DMS153 treated with DMSO at 0.1 percent for 48 hours (cell line): ENCODE measurements around the gene RASGRP1.

ENCODE experiments used
- DNase-seq: peaks from one replicate; lab custom pipeline; 2025; ENCODE audit not compliant: unreplicated experiment; lab: John Stamatoyannopoulos, UW

RASGRP1 gene

DNA sequence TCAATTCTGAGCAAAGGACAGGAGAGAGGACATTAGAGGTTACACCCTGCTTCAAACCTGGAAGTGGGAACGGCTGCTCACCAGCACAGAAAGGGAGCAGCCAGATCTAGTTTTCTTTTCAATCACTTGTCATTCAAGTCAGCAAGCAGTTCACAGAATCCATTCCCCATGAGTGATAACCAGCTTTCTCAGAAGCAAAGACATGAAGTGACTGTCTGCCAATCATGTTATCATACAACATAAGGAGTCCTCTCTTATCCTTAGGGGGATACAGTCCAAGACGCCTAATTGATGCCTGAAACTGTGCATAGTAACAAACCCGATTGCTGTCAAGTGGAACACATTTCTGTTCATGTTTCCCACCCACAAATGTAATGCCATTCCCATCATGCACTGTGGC, 56.0 kb downstream of the RASGRP1 start:
- no peak for DNase-seq

DNA sequence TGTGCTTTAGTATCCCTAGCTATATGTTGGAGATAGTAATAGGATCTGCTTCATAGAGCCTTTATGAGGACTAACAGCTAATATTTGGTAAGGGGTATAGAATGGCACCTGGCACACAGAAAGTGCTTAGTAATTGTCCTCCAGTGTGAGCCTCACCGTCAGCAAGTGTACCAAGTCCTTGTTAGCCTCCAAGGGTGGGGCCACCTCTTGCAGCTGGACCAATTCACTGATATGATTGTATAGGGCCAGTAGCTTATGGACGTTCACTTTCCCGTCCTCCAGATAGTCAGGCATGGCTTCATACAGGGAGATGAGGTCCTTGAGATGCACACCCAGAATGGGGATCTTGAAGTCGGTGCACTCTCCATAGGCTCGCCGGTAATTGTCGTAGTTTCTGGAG, 57.0 kb downstream of the RASGRP1 start:
- DNase-seq: no peak

DNA sequence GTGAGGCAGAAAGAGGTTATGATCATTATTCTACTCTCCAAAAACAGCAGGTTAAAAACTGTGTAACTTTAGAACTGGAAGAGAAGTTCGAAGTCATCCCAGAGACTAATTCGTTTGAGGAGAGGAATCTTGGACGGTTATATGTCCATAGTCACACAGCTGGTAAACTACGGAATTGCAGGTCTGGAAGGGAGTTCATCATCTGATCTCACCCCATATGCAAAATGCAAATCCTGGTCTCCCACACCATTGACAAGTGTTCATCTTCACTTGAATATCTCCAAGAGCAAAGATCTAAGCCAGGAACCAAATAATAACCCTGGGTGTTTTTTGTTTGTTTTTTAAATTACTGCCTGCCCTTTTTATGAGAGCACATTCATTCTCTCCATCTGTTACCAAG, 57.6 kb downstream of the RASGRP1 start:
- DNase-seq: no peak

DNA sequence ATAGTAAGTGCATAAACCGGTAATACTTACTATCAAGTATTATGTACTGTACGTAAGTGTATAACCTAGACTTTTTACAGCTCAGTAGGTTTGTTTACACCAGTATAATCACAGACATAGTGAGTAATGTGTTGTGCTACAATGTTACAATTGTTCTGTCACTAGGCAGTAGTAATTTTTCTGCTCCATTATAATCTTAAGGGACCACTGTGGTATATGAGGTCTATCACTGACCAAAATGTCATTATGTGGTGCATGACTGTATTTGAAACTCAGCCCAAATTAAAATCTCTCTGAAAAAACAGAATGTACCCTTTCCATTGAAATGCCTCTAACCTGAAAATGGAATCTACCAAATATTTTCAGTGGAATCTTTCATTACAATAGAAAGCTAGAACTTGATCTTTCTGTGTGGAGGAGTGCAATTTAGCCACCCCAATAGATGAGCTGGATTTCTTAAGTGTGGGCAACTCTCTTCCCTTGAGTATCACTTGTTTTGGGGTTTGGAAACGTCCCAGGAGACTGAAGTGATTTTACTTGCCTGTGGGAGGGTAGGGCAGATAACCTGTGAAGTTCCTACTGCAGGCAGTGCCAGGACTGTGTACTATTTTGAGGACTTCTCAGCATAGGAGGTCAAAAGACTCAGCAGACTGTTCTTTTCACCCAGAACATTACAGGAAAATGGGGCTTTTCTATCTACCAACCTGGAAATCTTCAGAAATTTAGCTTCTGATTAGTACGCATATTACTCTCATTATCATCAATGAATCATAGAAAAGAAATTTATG, 59.7 kb downstream of the RASGRP1 start:
- no peak for DNase-seq

DNA sequence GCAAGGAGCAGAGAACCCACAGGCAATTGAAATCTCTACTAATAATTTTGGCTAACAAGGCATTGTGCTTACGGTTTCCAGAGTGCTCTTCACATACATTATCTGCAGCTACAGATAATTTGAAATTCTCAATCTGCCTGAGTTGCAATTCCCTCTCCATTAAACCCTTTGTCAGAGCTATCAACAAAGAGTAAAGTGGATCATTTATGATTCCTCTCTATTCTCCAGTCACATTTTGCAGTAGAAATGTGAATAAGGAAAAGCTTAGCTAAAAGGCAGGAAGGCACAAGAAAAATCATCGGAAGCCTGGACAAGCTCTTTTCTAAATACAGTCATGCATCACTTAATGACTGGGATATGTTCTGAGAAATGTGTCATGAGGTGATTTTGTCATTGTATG, 61.1 kb downstream of the RASGRP1 start:
- DNase-seq: no peak

DNA sequence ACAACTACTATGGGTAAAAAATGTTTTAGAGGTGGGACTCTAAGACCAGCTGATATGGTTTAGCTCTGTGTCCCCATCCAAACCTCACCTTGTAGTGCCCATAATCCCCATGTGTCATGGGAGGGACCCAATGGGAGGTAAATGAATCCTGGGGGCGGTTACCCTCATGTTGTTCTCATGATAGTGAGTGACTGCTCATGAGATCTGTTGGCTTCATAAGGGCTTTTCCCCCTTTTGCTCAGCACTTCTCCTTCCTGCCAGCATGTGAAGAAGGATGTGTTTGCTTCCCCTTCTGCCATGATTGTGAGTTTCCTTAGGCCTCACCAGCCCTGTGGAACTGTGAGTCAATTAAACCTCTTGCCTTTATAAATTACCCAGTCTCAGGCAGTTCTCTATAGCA, 65.0 kb downstream of the RASGRP1 start:
- no peak for DNase-seq

DNA sequence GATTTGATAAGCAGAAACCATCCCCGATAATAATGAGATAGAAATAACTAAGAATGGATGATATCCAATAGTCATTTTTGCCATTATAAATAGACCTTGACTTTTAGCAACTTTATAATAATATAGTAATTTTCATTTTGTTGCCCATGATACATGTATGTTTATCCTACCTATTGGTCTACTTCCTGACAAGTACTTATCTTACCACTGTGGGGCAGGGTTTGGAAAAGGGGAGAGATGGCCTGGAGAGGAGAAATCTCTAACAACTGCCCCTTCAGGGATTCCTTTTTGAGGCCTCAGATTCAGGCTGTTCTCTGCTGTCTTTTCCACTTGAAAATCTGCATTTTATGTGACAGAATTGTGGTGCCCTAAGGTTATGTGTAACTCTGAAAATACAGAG, 68.5 kb downstream of the RASGRP1 start:
- DNase-seq: no peak

DNA sequence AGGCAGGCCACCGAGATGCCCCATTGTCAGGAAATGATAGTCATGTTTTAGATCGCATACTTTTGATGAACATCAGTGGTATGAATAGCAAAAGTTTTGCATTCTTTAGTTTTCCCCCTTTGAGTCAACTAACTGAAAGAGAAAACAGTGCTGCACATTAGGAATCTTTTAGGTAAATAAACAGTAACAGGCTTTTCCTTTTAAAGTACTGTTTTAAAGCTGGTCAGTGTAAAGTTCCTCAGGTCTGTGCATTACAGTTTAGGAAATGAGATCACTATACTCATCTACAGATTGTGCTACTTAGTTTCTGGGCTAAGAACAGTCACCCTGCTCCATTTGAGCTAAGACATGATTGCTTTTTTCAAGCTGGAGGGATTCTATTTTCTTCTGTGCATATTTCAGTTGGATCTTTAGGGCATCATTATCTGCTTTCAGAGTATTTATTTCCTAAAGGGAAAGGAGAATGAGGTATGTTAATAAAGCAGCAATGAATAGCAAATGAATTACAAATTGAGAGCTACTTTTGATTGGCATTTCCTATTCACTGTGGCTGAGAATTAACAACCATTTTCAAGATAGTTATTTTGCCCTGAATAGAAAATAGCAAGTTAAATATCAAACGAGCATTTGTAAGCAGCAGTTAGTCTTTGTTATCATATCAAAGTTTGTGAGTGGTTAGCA, 74.2 kb downstream of the RASGRP1 start:
- no peak for DNase-seq

DNA sequence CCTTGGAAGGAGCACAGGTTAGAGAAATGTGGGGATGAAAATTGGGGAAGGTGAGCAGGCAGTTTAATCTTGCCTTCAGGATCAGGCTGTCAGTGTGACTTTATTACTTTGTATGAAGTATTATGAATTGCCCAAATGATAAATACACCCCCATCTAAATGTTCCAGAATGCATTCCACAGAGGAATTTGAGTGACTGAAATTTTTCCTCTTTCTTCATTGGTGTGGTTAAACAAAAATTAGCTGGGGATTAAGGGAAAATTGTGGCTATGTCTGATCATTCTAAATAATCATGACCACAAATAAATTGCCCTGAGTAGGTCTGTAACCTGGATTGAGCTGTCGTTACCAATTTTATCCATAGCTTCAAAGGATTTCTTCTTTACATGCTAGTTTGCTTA, 77.2 kb downstream of the RASGRP1 start:
- no peak for DNase-seq

DNA sequence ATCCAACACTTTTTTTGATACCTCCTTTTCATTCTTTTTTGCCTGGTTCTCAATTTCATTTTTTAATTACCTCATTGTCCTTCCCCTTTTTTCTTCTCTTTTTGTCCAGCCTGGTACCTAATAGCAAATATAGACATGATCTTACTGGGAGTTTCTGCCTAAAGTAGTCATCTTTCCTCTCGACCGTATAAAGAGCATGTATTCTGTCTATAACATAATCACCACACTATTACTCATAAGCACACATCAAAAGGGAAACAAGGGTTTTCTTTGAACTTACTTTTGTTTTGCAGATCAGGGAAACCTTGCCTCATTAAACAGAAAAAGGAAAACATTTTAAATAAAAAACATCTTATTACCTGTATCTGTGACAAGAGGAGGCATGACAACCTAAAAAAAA, 77.7 kb downstream of the RASGRP1 start:
- DNase-seq: no peak

DNA sequence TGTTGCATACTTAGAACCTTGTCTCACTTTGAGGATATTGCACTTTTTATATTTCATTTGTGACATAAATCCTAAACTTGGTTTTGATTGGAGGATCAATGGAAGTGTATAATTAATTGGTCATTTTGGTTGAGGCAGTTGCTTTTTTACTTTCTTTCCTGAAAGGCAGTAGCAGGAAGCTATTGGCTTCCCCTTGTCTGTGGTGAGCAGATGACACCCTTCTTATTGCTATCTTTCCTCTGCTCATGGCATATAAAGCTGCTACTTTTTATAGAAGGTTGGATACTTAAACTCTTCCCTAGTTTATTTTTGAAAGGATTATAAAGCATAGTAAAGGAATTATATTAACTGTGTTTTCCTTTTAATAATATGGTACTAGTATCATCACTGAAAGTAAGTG, 82.0 kb downstream of the RASGRP1 start:
- no peak for DNase-seq

DNA sequence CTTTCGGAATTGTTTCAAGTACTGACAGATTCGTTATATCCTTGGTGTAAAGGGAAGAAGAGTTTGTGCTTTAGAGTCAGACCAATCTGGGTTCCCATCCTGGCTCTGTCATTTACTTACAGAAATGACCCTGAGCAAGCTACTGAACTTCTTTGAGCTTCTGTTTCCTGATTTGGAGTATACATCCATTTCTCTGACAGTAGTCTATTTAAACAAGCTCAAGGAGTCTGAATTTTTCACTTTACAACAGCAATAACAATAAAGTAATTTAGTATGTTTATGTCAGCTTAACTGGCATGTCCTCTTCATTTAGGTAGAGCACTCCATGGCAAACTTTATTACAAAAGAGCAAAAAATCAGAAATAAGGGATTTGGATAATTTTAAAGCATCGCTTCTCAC, 82.9 kb downstream of the RASGRP1 start:
- no peak for DNase-seq

DNA sequence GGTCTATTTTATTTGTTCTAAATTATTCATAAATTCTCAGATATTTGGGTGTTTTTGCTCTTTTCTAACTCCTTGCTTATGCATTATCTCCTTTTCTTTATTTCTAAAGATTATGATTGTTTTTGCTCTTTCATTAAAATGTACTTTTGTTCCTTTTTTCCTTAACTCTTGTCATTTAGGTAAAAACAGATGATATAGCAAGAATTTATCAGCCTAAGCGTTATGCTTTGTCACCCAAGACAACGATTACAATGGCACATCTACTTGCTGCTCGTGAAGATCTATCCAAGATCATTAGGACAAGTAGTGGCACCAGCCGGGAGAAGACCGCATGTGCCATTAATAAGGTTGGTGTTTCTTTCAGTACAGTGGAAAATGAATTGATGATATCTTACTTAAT, 83.5 kb downstream of the RASGRP1 start:
- no peak for DNase-seq

DNA sequence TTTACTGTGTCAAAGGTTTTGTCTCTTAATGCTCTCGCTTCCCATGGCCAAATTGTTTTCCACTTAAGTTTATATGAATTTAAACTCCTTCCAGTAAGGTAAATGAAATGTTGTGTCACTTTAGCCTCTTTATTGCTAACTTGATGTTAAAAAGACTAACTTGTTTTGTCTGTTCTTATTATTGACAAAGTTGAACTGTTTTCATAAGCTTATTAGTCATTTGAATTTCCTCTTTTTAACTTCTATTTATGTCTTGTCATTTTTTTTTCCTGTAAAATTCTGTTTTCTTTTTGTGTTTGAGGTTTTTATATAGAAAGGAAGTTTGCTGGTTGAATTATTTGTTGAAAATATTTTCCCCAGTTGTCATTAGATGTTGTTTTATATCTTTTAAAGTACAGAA, 84.9 kb downstream of the RASGRP1 start:
- no peak for DNase-seq

DNA sequence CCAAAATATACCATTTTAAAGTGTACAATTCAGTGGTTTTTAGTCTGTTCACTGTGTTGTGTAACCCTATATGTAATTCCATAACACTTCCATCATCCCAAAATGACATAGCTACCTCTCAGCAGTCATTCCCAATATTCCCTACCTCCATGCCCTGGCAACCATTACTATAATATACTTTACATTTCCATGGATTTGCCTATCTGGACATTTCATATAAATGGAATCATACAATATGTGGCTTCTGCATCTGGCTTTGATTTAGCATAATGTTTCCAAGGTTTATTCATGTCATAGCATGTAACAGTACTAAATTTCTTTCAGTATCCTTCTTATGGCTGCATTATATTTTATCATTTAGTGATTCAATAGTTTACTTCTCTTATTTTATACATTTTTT, 85.3 kb downstream of the RASGRP1 start:
- no peak for DNase-seq

DNA sequence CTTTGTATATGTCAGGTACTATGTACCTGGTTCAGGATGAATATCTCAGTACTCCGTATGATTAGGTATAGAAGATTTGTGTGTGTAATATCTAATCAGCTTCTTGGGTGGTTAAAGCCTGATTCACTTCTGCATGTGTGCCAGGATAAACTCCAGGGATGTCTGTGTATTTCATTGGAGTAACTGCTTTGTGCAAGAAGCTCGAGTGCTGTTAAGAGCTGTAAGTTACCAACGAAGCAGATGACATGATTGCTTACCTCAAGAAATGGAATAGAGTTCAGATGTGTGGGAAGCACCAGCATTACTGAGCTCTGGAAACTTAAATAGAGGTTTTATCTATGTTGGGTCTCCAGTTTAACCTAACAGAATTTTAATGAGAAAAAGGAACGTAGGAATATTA, 87.0 kb downstream of the RASGRP1 start:
- DNase-seq: no peak

DNA sequence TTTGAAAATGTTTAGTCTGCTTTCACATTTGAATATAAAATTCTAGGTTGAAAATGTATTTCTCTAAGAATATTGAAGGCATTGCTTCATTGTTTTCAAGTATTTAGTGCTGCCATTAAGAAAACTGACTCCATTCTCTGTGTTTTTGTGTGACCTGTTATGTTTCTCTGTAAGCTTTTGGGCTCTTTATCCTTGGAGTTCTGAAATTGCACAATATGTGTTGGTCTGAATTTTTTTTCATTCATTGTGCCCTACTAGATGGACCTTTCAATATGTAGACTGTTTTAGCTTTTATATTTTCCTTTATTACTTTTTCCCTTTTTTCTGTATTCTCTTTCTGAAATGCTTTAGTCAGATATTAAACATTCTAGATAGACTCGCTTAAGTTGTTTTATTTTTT, 88.5 kb downstream of the RASGRP1 start:
- no peak for DNase-seq

DNA sequence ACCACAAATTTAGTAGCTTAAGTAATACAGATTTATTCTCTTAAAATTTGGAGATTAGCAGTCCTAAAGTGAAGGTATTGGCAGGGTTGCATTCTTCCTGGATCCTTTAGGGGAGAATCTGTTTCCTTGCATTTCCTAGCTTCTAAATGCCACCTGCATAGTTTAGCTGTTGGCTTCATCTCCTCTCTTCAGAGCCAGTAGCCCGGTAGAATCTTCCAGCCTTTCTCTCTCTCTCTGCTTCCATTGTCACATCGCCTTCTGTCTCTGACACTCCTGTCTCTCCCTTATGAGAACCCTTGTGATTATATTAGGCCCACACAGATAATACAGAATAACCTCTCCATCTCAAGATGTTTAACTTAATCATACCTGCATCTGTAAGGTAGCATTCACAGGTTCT, 89.3 kb downstream of the RASGRP1 start:
- no peak for DNase-seq

DNA sequence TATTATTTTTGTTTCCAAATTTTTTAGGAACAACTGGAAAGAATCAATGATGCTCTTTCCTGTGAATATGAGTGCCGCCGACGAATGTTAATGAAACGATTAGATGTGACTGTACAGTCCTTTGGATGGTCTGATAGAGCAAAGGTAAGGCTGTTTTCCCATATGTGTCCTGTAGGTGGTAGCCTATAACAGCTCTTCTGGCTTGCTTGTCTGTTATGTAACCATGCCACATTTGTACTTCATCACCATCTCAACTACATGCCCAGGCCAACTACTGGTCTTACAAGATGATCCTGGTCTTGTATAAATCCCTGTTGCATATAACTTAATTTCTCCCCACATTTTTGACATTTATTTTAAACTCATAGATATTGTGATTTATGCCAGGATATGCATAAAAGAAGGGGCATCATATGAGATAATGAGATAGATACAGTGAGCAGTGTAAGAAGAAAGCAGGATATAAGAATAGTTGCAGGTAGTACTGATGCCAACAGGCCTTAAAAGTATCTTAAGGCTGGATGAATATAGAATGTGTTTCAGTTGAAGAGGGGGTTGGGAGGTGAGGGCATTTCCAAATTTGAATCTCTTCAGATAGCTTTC, 90.4 kb downstream of the RASGRP1 start:
- DNase-seq: no peak

DNA sequence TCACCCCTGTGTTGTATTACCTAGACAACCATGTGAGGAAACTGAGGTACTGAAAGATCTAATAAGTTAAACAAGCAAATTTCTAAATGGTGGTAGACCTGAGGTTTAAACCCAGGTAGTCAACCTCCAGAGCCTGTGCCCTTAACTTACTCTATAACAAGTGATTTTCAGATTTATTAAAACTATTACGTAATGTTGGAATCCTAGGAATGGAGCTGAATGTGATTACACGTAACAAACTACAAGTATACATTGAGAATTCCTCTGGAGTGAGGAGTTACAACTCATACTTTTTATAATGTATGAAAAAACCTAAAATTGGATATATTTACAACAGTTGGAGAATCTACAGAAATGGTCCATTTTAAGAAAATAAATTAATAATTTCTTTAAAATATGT, 92.6 kb downstream of the RASGRP1 start:
- no peak for DNase-seq

DNA sequence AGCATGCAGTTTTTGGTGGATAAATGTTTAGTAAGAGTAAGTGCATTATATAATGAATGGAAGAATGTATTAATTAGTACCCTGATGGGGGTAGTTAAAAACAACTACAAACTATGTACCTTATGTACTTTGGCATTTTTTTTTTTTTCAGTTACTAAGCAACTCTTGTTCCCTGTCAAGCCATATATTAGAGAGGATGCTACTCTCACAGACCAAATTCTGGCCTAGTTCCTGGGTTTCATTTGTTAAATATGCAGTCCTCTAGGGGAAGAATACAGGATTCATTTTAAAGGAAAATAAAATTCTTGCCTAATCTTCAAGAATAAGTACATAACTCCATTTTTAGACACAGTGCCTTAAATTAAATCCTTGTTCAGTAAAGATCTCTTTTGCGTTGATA, 93.8 kb downstream of the RASGRP1 start:
- no peak for DNase-seq

DNA sequence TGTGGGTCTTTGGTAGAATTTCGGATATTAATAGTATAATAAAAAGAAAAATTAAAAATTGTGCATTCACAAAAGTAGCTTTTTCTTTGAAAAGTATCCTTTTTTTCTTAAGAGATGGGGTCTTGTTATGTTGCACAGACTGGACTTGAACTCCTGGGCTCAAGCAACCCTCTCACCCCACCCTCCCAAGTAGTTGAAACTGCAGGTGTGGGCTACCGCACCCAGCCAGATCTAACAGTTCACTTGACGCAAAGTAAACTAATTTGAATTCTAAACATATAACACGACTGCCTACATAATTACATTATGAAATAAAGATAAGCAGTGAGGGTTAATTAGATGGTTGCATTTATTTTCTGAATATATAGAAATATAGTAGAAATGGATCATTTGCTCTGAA, 99.9 kb downstream of the RASGRP1 start:
- no peak for DNase-seq

DNA sequence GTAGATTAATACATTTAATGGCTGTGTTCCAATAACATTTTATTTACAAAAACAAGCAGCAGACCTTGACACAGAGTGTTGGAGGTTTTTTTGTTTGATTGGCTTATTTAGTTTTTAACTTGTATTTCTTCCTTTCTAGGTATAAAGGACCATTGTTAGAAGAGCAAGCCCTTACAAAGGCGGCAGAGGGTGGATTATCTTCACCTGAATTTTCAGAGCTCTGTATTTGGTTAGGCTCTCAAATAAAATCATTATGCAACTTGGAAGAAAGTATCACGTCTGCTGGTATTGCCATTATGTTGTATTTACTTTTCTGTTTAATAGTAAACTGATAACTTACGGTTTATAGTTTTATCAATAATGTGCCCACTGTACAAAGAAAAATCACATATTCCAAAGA, 100.7 kb downstream of the RASGRP1 start:
- no peak for DNase-seq
